Effector memory CD8-positive, alpha-beta T cell (primary cell): ENCODE measurements around the gene NUFIP2.
A peak's percentile ranks its signal among the peaks of the same experiment; 100 is the strongest.
"Not testable (repeated sequence)": the region's sequence is repeated elsewhere in the genome, so short reads cannot be mapped to it uniquely, and the experiment has no call there.

Source experiments
- ATAC-seq: fragments of 150-1000 bp; cut with Tn5 transposase; replicated peaks from 2 replicates; pipeline ENCODE4 v1.10.0; 2021; ENCODE audit warnings: mild to moderate bottlenecking, moderate library complexity
- DNase-seq, 3 experiments: peaks; one replicate each; pipeline ENCODE4 v3.0.0; 2021
- H3K27ac Mint-ChIP-seq, 2 donors: one replicate each; pipeline ENCODE4 v1.8.0; 2022; ENCODE audit warnings: mild to moderate bottlenecking in 2 of 2, mixed read lengths in 2 of 2, moderate library complexity in 2 of 2
- H3K27me3 Mint-ChIP-seq, 2 donors: one replicate each; pipeline ENCODE4 v1.8.0; 2022; ENCODE audit warnings: mixed read lengths in 2 of 2
- H3K36me3 Mint-ChIP-seq: one replicate; pipeline ENCODE4 v1.8.0; 2022; ENCODE audit warnings: mild to moderate bottlenecking, moderate library complexity, mixed read lengths; ENCODE audit not compliant: insufficient read depth
- H3K4me1 Mint-ChIP-seq, 2 donors: one replicate each; pipeline ENCODE4 v1.8.0; 2022; ENCODE audit warnings: low read depth in 2 of 2, mixed read lengths in 2 of 2
- H3K4me3 Mint-ChIP-seq, 2 donors: one replicate each; pipeline ENCODE4 v1.8.0; 2022; ENCODE audit warnings: mild to moderate bottlenecking in 2 of 2, mixed read lengths in 2 of 2, moderate library complexity in 2 of 2
- H3K9me3 Mint-ChIP-seq, 2 donors: one replicate each; pipeline ENCODE4 v1.8.0; 2022; ENCODE audit warnings: mixed read lengths in 2 of 2

The NUFIP2 gene

DNA sequence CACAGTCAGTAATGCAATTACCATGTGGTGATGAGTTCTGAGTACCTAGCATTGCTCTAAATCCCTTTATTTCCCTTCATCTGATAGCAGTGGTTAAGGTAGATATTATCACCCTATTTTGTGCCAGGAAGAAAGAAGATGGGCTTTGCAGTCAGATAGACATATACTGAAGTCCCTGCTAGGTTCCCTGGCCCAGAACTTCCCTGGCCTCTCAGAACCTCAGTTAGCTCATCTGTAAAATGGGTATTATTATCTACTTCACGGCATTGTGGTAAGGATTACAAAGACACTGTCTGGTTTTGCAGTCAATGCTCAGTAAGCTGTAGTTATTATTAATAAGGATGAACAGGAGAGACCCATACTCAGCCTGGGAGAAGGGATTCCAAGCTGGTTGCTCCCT is 51.9 kb downstream of the NUFIP2 start:
- no peak overlapping the region for H3K4me3 Mint-ChIP-seq

GRCh38 chr17:29240968-29241963 is 52.7 kb downstream of the NUFIP2 start:
- Mint-ChIP-seq H3K27me3 (no peaks in the 10 kb centered on the region), H3K9me3 (no peaks in the 10 kb centered on the region), H3K4me1 (no peaks in the 10 kb centered on the region), H3K27ac (no peak overlapping the region), H3K4me3 (no peak overlapping the region), H3K36me3 (no peaks in the 10 kb centered on the region)
- DNase-seq = no peak
- peak; percentile 40 for ATAC-seq

More for the DNA sequence above, 51.9 kb downstream of the NUFIP2 start:
- no peak for ATAC-seq
- no peaks in the 10 kb centered on the region for H3K27me3 Mint-ChIP-seq
- DNase-seq = no peak
- H3K4me1 Mint-ChIP-seq = no peaks in the 10 kb centered on the region
- H3K36me3 Mint-ChIP-seq = peaks cover 3% of the 10 kb centered on the region
- no peaks in the 10 kb centered on the region for H3K9me3 Mint-ChIP-seq
- no peak overlapping the region for H3K27ac Mint-ChIP-seq

GRCh38 chr17:29240477-29240876 is 53.5 kb downstream of the NUFIP2 start:
- no peaks in the 10 kb centered on the region for H3K27me3 Mint-ChIP-seq
- H3K4me3 Mint-ChIP-seq = no peak overlapping the region
- no peaks in the 10 kb centered on the region for H3K36me3 Mint-ChIP-seq
- no peak for ATAC-seq
- H3K9me3 Mint-ChIP-seq = no peaks in the 10 kb centered on the region
- no peaks in the 10 kb centered on the region for H3K4me1 Mint-ChIP-seq
- no peak overlapping the region for H3K27ac Mint-ChIP-seq
- no peak for DNase-seq

- no peak for DNase-seq
- no peaks in the 10 kb centered on the region for H3K4me1 Mint-ChIP-seq
- H3K36me3 Mint-ChIP-seq = no peaks in the 10 kb centered on the region
- H3K9me3 Mint-ChIP-seq = no peaks in the 10 kb centered on the region
- H3K27ac Mint-ChIP-seq = no peak overlapping the region
- no peak for ATAC-seq
- no peak overlapping the region for H3K4me3 Mint-ChIP-seq
- H3K27me3 Mint-ChIP-seq = no peaks in the 10 kb centered on the region
Measured at GRCh38 chr17:29238133-29238850, 55.7 kb downstream of the NUFIP2 start.

DNA sequence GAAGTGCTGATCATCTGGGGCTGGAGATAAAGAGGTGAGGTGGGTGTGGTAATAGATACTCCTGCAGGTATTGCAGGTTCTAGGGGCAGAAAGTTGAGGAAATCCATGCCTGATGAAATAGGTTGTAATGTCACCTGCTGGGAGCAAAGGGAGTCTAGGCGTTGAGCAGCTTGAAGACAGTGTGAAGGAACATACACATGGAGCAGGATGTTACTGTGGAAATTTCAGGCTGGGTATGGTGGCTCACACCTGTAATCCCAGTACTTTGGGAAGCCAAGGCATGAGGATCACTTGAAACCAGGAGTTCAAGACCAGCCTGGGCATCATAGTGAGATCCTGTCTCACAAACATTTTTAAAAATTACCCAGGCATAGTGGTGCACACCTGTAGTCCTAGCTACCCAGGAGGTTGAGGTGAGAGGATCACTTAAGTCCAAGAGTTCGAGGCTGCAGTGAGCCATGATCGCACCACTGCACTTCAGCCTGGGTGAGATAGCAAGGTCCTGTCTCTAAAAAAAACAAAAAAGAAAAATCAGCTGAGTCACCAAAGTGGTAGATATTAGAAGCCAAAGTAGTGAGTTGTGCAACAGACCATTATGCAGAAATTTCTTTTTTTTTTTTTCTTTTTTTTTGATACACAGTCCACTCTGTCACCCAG is 56.3 kb downstream of the NUFIP2 start:
- ATAC-seq (no peak), DNase-seq (no peak)
- no peaks in the 10 kb centered on the region for H3K36me3 Mint-ChIP-seq
- no peaks in the 10 kb centered on the region for H3K9me3 Mint-ChIP-seq
- no peak overlapping the region for H3K27ac Mint-ChIP-seq
- H3K27me3 Mint-ChIP-seq = no peaks in the 10 kb centered on the region
- H3K4me1 Mint-ChIP-seq = no peaks in the 10 kb centered on the region
- H3K4me3 Mint-ChIP-seq = no peak overlapping the region

GRCh38 chr17:29235904-29236303 is 58.0 kb downstream of the NUFIP2 start:
- no peaks in the 10 kb centered on the region for H3K36me3 Mint-ChIP-seq
- no peaks in the 10 kb centered on the region for H3K4me1 Mint-ChIP-seq

GRCh38 chr17:29234972-29235371 is 59.0 kb downstream of the NUFIP2 start:
- not testable (repeated sequence) for H3K9me3 Mint-ChIP-seq, ATAC-seq, H3K36me3 Mint-ChIP-seq, H3K27ac Mint-ChIP-seq, H3K4me3 Mint-ChIP-seq, H3K27me3 Mint-ChIP-seq, DNase-seq, H3K4me1 Mint-ChIP-seq

More at GRCh38 chr17:29235904-29236303, 58.0 kb downstream of the NUFIP2 start:
- DNase-seq (no peak), ATAC-seq (no peak)
- Mint-ChIP-seq H3K27me3 (no peaks in the 10 kb centered on the region), H3K27ac (no peak overlapping the region), H3K4me3 (no peak overlapping the region), H3K9me3 (no peaks in the 10 kb centered on the region)

DNA sequence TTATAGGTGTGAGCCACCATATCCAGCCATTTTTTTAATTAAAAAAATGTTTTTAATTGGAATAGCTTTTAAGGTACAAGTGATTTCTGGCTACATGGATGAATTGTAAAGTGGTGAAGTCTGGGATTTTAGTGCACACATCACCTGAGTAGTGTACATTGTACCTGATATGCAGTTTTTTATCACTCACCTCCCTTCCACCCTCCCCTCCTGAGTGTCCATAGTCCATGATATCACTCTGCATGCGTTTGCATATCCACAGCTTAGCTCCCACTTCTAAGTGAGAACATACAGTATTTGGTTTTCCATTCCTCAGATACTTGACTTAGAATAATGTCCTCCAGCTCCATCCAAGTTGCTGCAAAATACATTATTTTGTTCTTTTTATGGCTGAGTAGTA is 60.6 kb downstream of the NUFIP2 start:
- no peak for DNase-seq
- H3K9me3 Mint-ChIP-seq = no peaks in the 10 kb centered on the region
- H3K27ac Mint-ChIP-seq = no peak overlapping the region
- no peaks in the 10 kb centered on the region for H3K36me3 Mint-ChIP-seq
- no peak for ATAC-seq
- H3K4me3 Mint-ChIP-seq = no peak overlapping the region
- H3K27me3 Mint-ChIP-seq = no peaks in the 10 kb centered on the region
- H3K4me1 Mint-ChIP-seq = no peaks in the 10 kb centered on the region

DNA sequence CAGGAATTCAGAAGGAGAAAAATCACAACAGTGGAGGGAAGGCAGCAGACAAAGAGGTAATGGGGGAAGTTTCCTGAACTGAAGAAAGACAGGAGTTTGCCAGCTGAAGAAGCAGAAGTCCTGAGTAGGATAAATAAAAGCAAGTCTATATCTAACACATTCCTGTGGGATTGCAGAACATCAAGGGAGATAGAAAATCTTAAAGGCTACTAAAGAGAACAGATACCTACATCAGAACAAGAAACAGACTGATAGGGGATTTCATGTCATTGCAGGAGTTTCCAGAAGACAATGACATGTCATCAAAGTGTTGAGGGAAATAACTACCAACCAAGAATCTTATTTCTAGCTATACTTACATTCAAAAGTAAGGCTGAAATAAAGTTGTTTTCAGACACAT is 68.6 kb downstream of the NUFIP2 start:
- Mint-ChIP-seq H3K27me3 (no peaks in the 10 kb centered on the region), H3K4me3 (no peak overlapping the region), H3K4me1 (no peaks in the 10 kb centered on the region), H3K27ac (no peak overlapping the region), H3K9me3 (no peaks in the 10 kb centered on the region), H3K36me3 (no peaks in the 10 kb centered on the region)
- ATAC-seq = no peak
- DNase-seq = no peak

GRCh38 chr17:29221338-29221737 is 72.6 kb downstream of the NUFIP2 start:
- not testable (repeated sequence) for H3K4me3 Mint-ChIP-seq, H3K27ac Mint-ChIP-seq, H3K9me3 Mint-ChIP-seq, H3K27me3 Mint-ChIP-seq, H3K36me3 Mint-ChIP-seq, H3K4me1 Mint-ChIP-seq, DNase-seq, ATAC-seq

GRCh38 chr17:29219378-29220047 is 74.4 kb downstream of the NUFIP2 start:
- DNase-seq (peak; percentile 65 to 70 (median 67)), ATAC-seq (peak; percentile 98)
- Mint-ChIP-seq H3K27me3 (no peaks in the 10 kb centered on the region), H3K36me3 (no peaks in the 10 kb centered on the region), H3K4me1 (peaks cover 5 to 6% of the 10 kb centered on the region in 2 donors), H3K27ac (no peak overlapping the region), H3K9me3 (no peaks in the 10 kb centered on the region), H3K4me3 (no peak overlapping the region)

DNA sequence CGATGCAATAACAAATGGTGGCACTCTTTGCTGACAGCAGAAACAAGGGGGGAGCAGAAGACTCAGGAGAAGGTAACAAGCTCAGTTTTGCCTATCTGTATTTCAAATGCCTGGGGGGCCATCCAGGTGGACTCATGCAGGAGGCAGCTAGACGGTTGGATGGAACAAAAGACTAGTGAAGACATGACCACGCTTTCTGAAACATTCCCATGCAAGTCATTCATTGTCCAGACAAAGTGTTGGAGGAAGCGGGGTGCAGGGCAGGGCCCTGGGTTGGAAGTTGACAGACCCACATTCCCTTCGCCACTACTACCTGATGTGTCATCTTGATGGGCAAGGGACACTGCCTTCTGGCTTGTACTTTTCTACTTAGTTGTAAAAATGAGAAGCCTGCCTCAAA is 77.1 kb downstream of the NUFIP2 start:
- no peak overlapping the region for H3K4me3 Mint-ChIP-seq
- H3K4me1 Mint-ChIP-seq = peaks cover 5 to 6% of the 10 kb centered on the region in 2 donors
- no peaks in the 10 kb centered on the region for H3K27me3 Mint-ChIP-seq
- no peak overlapping the region for H3K27ac Mint-ChIP-seq
- H3K36me3 Mint-ChIP-seq = no peaks in the 10 kb centered on the region
- H3K9me3 Mint-ChIP-seq = no peaks in the 10 kb centered on the region
- ATAC-seq (no peak), DNase-seq (no peak)

GRCh38 chr17:29216181-29216580 is 77.8 kb downstream of the NUFIP2 start:
- H3K4me3 Mint-ChIP-seq = no peak overlapping the region
- no peak for ATAC-seq
- no peak for DNase-seq
- no peak overlapping the region for H3K27ac Mint-ChIP-seq
- no peaks in the 10 kb centered on the region for H3K36me3 Mint-ChIP-seq
- peaks cover 5 to 6% of the 10 kb centered on the region in 2 donors for H3K4me1 Mint-ChIP-seq
- H3K9me3 Mint-ChIP-seq = no peaks in the 10 kb centered on the region
- no peaks in the 10 kb centered on the region for H3K27me3 Mint-ChIP-seq
